ENCODE measurements around the gene VAPB.

GRCh38 chr20:58441723-58442122 lies 52.7 kb downstream of the VAPB start:
- TF ChIP-seq, protein P1, sequence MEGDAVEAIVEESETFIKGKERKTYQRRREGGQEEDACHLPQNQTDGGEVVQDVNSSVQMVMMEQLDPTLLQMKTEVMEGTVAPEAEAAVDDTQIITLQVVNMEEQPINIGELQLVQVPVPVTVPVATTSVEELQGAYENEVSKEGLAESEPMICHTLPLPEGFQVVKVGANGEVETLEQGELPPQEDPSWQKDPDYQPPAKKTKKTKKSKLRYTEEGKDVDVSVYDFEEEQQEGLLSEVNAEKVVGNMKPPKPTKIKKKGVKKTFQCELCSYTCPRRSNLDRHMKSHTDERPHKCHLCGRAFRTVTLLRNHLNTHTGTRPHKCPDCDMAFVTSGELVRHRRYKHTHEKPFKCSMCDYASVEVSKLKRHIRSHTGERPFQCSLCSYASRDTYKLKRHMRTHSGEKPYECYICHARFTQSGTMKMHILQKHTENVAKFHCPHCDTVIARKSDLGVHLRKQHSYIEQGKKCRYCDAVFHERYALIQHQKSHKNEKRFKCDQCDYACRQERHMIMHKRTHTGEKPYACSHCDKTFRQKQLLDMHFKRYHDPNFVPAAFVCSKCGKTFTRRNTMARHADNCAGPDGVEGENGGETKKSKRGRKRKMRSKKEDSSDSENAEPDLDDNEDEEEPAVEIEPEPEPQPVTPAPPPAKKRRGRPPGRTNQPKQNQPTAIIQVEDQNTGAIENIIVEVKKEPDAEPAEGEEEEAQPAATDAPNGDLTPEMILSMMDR (IDR thresholded peaks at IDR 0.05 in 2 of 3, conservative IDR thresholded peaks at IDR 0.05 in 1 of 3; ENCODE audit: control insufficient read depth in 2 of 3, extremely low read depth in 1 of 3, insufficient read depth in 1 of 3, low read depth in 3 of 3, low read length in 3 of 3), result no peak
- no peak for TF ChIP-seq BRCA1 (IDR thresholded peaks at IDR 0.05; ENCODE audit: low read depth, low read length)
- no peak for TF ChIP-seq HCFC1 (IDR thresholded peaks at IDR 0.05; ENCODE audit: low read length)
- no peak for TF ChIP-seq WRNIP1 (IDR thresholded peaks at IDR 0.05; ENCODE audit: borderline replicate concordance, low read depth, low read length)
- no peak for TF ChIP-seq HDAC2 (IDR thresholded peaks at IDR 0.05)
- TF ChIP-seq REST (IDR thresholded peaks at IDR 0.05; ENCODE audit: low read depth, low read length), result no peak
- TF ChIP-seq SP1 (IDR thresholded peaks at IDR 0.05; ENCODE audit: low read depth, low read length), result no peak
- TF ChIP-seq MAX (IDR thresholded peaks at IDR 0.05; ENCODE audit: low read depth, low read length), result no peak
- TF ChIP-seq JUND (IDR thresholded peaks at IDR 0.05; ENCODE audit: low read depth, low read length), result no peak
